Thymus (tissue), 11 donors: ENCODE data around the gene DCAF4. TPM values are rescaled to one million over a fixed set of nuclear protein-coding genes. Genes with fewer than 3 reads are reported as not detected.

Source experiments
- DNase-seq, 9 donors: peaks; one replicate each; pipeline ENCODE4 v3.0.0-alpha.2; 2013; ENCODE audit warnings: low spot score in 9 of 9, low read depth in 6 of 9, missing footprints in 1 of 9
- H3K27ac ChIP-seq, 2 donors: one replicate each; pipeline ENCODE4 v1.5.1; 2013; ENCODE audit warnings: control low read depth in 1 of 2, low read depth in 1 of 2, low read length in 1 of 2, mild to moderate bottlenecking in 1 of 2, moderate library complexity in 1 of 2
- H3K27me3 ChIP-seq, 2 donors: one replicate each; pipeline ENCODE4 v1.5.1; 2013; ENCODE audit warnings: low read length in 1 of 2; ENCODE audit not compliant: control insufficient read depth in 2 of 2, insufficient read depth in 1 of 2
- H3K36me3 ChIP-seq, 2 donors: one replicate each; pipeline ENCODE4 v1.5.1; 2013; ENCODE audit warnings: low read length in 1 of 2, mild to moderate bottlenecking in 1 of 2, moderate library complexity in 1 of 2; ENCODE audit not compliant: control insufficient read depth in 2 of 2, insufficient read depth in 2 of 2
- H3K4me1 ChIP-seq, 2 donors: one replicate each; pipeline ENCODE4 v1.5.1; 2013; ENCODE audit warnings: low read length in 2 of 2; ENCODE audit not compliant: control insufficient read depth in 2 of 2, insufficient read depth in 2 of 2
- H3K4me3 ChIP-seq, 2 donors: one replicate each; pipeline ENCODE4 v1.5.1; 2013; ENCODE audit warnings: low read length in 2 of 2, control low read depth in 1 of 2, mild to moderate bottlenecking in 1 of 2
- H3K9me3 ChIP-seq, 2 donors: one replicate each; pipeline ENCODE4 v1.5.1; 2013; ENCODE audit warnings: low read length in 1 of 2, mild to moderate bottlenecking in 1 of 2; ENCODE audit not compliant: control insufficient read depth in 2 of 2, insufficient read depth in 1 of 2
- WGBS: extraction: QIAGEN DNeasy Blood & Tissue Kit; methylation state at CpG from one replicate; pipeline ENCODE4 v1.1.7; 2013; 5-methylcytosine and 5-hydroxymethylcytosine counted together
- polyA plus RNA-seq: library from polyadenylated mRNA; stranded (reverse); fragments of 200-250 nt; gene quantifications from one replicate; pipeline ENCODE4 v1.2.3, GENCODE V29; 2013
- total RNA-seq: library from RNA; stranded (reverse); fragments of 120-200 nt; gene quantifications from one replicate; pipeline ENCODE4 v1.2.4, GENCODE V29; 2013
- donor health status: healthy.

The DCAF4 gene
- total and polyA plus RNA-seq, 2 donors: 7.7 to 10.7 TPM

- H3K36me3 ChIP-seq: peaks cover 21 to 34% of the 10 kb centered on the region in 2 donors
- H3K4me3 ChIP-seq: no peak overlapping the region
- no peaks in the 10 kb centered on the region for H3K27me3 ChIP-seq
- no peak for DNase-seq
- no peaks in the 10 kb centered on the region for H3K9me3 ChIP-seq
- WGBS: 93% methylated on average over 13 of the region's 13 CpGs
- no peaks in the 10 kb centered on the region for H3K4me1 ChIP-seq
- H3K27ac ChIP-seq: no peak overlapping the region
Measured at GRCh38 chr14:72939630-72940029, 13.4 kb downstream of the DCAF4 start.

DNA sequence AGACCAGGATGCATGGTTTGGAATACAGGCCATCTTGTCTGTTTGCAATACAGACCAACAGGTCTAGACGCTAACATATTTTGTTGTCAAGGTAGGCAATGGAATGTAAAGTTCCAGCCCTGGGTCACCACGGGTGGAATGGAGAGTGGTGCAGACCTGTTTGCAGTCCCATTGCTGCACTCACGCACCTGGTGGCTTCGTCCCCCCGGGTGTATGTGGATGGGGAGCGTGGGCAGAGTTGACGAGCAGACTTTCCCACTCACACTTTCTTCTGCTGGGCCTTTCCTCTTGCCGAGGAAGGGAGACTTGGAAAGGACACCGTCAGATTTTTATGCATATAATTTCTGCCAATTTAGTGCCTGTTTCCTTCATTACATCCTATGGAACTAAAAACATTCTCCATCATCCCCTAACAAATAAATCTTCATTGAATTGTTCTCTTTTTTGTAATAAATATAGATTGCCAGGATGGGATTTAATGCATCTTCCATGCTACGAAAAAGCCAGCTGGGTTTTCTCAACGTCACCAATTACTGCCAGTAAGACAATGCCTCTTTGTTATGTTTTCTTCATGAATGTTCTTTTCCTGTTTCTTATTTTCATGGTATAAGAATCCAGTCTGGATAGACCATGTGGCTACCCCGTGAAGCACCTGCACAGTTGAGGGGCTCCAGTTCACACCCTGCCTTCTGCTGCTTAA, 15.2 kb downstream of the DCAF4 start:
- Histone ChIP-seq H3K36me3 (peaks cover 23 to 43% of the 10 kb centered on the region in 2 donors), H3K9me3 (no peaks in the 10 kb centered on the region), H3K27me3 (no peaks in the 10 kb centered on the region), H3K27ac (no peak overlapping the region), H3K4me1 (no peaks in the 10 kb centered on the region), H3K4me3 (no peak overlapping the region)
- DNase-seq: no peak
- 96% methylated on average over 12 of the region's 12 CpGs for WGBS

DNA sequence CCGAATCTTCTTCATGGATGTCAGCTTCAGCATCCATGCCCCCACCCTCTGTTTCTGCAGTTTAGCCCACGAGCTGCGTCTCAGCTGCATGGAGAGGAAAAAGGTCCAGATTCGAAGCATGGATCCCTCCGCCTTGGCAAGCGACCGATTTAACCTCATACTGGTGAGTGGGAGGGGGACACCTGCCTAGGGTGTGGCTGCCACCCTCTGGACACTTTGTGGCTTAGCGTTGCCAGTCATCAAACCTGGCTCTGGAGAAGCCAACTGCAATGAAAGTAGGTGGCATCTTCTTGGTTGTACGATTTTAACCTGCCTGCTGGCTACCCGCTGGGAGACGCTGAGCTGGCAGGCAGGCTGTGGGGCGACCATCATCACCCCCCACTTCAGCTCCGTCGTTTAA, 16.7 kb downstream of the DCAF4 start:
- WGBS: 97% methylated on average over 14 of the region's 14 CpGs
- Histone ChIP-seq H3K36me3 (peaks cover 27 to 54% of the 10 kb centered on the region in 2 donors), H3K4me3 (no peak overlapping the region), H3K27ac (no peak overlapping the region), H3K4me1 (no peaks in the 10 kb centered on the region), H3K27me3 (no peaks in the 10 kb centered on the region), H3K9me3 (no peaks in the 10 kb centered on the region)
- no peak for DNase-seq

- Histone ChIP-seq H3K27ac (no peak overlapping the region), H3K4me3 (no peak overlapping the region), H3K27me3 (no peaks in the 10 kb centered on the region), H3K4me1 (no peaks in the 10 kb centered on the region), H3K36me3 (peaks cover 27 to 53% of the 10 kb centered on the region in 2 donors), H3K9me3 (no peaks in the 10 kb centered on the region)
- 97% methylated on average over 13 of the region's 13 CpGs for WGBS
- DNase-seq: no peak
Measured at GRCh38 chr14:72943876-72944430, 17.7 kb downstream of the DCAF4 start.

- Histone ChIP-seq H3K4me1 (no peaks in the 10 kb centered on the region), H3K4me3 (no peak overlapping the region), H3K27me3 (no peaks in the 10 kb centered on the region), H3K27ac (no peak overlapping the region), H3K9me3 (no peaks in the 10 kb centered on the region), H3K36me3 (peaks cover 23 to 52% of the 10 kb centered on the region in 2 donors)
- DNase-seq: no peak
- WGBS: 97% methylated on average over 13 of the region's 13 CpGs
Measured at GRCh38 chr14:72945356-72946027, 19.2 kb downstream of the DCAF4 start.

- DNase-seq: no peak
- Histone ChIP-seq H3K27ac (no peak overlapping the region), H3K27me3 (no peaks in the 10 kb centered on the region), H3K4me3 (no peak overlapping the region), H3K36me3 (peaks cover 24 to 50% of the 10 kb centered on the region in 2 donors), H3K9me3 (no peaks in the 10 kb centered on the region), H3K4me1 (no peaks in the 10 kb centered on the region)
- 98% methylated on average over 8 of the region's 8 CpGs for WGBS
Measured at GRCh38 chr14:72946491-72946890, 20.2 kb downstream of the DCAF4 start.

- Histone ChIP-seq H3K27ac (no peak overlapping the region), H3K36me3 (peaks cover 18 to 46% of the 10 kb centered on the region in 2 donors), H3K9me3 (no peaks in the 10 kb centered on the region), H3K4me1 (no peaks in the 10 kb centered on the region), H3K4me3 (no peak overlapping the region), H3K27me3 (no peaks in the 10 kb centered on the region)
- DNase-seq: no peak
- over 99% methylated on average over 9 of the region's 9 CpGs for WGBS
Measured at GRCh38 chr14:72947366-72948160, 21.3 kb downstream of the DCAF4 start.

DNA sequence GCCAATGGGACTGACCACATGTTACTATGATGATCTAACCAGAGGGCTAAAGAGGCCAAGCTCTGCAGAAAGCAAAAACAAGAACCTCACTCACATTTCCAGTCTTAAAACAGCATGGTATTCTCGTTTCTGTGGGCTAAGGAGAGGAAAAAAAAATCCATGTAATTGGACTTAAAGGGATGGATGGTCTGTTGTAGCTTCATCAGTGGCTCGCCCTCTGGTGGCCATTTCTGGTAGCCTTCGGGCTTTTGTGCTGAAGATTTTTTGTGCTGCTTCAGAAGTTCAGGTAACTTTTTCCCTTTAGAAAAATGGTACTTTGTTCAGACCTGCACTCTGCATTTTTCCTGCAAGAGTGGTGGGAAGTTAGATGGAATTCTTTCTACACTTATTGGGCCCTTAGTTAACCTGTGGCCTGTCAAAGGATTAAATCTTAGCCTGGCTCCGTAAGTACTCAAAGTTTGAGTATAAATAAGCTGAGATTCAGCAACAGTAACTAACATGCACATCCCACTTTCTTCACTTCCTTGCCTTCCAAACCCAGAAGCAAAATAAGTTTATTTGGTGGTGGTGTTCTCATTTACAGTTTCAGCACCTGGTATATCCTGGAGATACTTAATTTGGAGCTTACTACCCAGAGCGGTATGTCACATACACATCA, 22.3 kb downstream of the DCAF4 start:
- Histone ChIP-seq H3K27me3 (no peaks in the 10 kb centered on the region), H3K36me3 (peaks cover 7 to 36% of the 10 kb centered on the region in 2 donors), H3K4me3 (no peak overlapping the region), H3K9me3 (no peaks in the 10 kb centered on the region), H3K4me1 (no peaks in the 10 kb centered on the region), H3K27ac (no peak overlapping the region)
- peak in 7 of 9 donors; percentile 13 to 65 (median 37) for DNase-seq
- WGBS: 43% methylated on average over 5 of the region's 5 CpGs
